NCI-H748 (cell line): ENCODE measurements around the gene EYA2.

Experiments
- DNase-seq: peaks from one replicate; lab custom pipeline; 2025; ENCODE audit not compliant: unreplicated experiment; lab: John Stamatoyannopoulos, UW

EYA2 gene

DNA sequence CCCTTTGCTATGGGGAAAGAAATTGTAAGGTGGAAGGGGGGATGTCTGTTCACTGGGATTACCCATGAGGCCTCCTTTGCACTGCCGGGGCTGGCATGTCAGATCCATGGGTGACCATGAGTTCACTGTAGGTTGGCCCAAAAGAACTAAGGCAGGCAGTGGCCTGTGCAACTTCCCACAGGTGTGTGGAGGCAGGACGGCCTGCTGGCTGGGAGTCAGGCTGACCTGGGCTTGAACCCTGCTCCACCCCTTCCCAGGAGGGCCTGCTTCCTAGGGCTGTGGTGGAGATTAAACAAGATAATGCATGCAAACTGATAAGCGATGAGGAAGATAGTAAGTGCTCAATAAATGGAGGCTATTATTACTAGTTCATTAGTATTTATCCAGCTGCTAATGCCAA lies 163.0 kb downstream of the EYA2 start:
- no peak for DNase-seq

DNA sequence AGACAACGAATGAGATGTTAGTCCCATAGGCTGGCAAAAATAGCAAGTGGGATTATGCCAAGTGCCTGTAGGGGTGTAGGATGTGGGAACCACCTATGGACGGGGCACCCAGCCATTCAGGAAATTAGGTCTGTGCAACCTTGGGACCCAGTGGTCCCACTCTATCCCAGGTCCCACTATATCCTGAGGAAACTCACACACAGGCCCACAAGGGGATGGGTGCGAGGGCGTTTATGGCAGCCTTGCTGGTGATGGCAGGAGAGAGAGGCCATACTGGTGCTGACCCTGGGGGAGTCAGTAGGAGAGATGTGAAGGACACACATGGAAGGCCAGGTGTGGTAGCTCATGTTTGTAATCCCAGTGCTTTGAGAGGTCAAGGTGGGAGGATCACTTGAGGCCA lies 163.6 kb downstream of the EYA2 start:
- no peak for DNase-seq

DNA sequence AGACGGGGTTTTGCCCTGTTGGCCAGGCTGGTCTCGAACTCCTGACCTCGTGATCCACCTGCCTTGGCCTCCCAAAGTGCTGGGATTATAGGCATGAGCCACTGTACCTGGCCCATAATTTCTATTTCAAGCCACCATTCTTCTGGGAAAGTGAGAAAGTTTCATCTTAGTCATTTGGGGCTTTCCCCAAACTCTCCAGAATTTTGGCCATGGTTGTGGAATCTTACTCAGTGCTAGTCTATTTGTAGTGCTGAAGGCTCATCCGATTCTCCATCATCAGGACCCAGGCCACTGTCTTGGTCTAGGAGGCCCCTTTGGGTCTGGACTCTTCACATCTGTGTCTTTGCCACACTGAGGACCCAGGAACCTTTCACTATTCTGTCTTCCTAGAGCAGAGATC lies 164.9 kb downstream of the EYA2 start:
- no peak for DNase-seq

DNA sequence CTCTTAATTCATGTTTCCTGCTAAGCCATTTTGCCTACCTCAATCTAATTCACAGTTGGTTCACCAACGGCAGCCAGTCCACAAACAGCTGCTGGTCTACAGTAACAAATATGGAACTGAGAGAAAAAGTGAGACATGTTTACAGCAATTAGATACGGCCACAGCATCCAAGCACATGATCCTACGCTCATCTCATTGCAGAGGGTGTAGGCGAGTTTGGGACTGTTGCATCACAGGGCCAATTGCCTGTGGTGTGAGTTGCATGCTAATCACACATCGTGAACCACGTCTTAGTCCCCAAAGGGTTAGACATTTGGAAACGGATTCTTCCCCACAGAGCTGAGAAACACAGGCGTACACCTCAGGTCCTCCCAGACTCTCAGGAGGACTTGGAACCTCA lies 166.9 kb downstream of the EYA2 start:
- DNase-seq: no peak

DNA sequence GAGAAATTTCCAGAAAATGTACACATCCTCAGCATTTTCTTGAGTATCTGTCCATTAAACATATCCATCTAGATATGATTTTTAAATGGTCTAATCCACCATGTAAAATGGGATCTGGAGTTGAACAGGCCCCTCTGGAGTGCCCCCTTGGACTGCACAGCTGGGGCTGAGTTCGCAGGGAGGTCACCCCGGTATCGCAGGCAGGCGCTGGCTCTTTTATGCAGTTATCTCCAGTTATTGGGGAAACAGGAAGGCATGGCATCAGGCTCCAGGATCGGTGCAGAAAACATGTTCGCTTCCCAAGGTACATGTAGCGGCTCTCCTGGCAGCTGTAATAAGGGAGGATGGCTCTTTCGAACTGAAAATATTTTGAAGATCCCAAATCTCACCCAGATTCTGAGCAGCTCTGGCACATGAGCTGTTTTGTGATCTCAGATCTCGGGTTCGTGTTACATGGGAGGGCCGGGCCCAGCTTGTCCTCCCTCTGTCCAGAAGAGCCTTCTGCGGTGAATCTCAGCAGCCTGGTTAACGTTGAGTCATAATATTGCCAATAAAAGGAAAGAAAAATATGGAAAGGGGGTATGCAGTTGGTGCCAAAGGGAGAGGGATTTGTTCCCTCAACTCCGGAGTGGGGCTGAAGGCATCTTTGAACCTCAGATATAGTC lies 167.7 kb downstream of the EYA2 start:
- no peak for DNase-seq

DNA sequence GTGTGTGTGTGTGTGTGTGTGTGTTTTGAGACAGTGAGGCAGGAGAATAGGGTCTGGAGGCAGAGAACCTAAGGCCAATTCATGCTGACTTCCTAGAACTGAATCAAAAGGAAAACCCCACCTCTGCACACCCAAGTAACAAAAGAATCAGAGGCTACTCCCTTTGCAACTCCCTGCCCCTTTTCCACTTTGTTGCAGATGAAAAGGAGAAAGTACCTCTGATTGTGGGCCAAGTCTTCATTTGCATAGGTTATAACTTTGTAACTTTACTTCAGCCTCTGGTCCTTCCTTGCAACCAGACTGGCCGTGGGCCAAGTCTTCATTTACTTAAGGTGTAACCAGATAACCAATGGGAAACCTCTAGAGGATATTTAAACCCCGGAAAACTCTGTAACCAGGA lies 168.8 kb downstream of the EYA2 start:
- DNase-seq: no peak

DNA sequence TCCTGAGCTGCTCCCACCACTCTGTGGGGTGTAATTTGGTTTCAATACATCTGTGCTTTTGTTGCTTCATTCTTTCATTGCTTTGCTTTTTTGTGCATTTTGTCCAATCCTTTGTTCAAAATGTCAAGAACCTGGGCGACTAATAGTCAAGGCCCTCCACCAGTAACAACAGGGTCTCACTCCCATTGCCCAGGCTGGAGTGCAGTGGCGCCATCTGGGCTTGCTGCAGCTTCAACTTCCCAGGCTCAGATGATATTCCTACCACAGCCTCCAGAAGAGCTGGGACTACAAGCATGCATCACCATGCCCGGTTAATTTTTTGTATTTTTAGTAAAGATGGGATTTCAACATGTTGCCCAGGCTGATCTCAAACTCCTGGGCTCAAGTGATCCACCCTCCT lies 169.2 kb downstream of the EYA2 start:
- DNase-seq: no peak

DNA sequence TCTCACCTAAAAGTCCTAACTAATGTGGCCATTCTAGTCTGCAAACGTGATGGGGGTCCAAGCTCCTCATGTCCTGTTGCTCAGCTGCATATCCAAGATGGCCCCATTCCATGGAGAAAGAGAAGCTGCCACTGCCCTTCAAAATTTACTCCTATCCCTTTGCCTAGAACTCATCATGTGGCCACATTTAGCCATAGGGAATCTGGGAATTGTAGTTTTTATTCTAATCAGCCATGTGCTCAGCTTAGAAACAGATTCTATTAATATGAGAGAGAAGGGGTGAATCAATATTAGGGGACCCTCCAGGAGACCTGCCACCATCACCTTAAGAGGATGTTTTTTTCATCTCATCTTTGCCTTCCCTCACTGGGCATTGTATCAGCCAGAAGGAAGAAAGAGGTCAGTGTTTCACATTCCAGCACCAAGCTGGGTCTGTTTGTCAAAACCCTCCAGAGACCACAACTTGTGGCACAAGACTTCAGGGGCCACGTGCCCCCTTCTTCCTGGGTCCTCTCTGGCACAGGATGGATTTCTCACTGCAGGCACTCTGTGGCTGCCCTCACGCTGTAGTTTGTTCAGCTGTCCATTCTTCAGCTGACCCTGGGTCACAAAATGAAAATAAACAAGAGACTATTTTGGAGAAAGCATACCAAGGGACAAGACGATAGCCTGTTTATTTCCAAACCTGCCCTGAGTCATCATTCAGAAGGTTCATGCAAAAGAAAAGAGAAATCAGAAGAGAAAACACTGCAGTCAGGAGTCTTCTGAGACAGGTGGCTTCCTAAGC lies 172.0 kb downstream of the EYA2 start:
- peak; percentile 6 for DNase-seq

DNA sequence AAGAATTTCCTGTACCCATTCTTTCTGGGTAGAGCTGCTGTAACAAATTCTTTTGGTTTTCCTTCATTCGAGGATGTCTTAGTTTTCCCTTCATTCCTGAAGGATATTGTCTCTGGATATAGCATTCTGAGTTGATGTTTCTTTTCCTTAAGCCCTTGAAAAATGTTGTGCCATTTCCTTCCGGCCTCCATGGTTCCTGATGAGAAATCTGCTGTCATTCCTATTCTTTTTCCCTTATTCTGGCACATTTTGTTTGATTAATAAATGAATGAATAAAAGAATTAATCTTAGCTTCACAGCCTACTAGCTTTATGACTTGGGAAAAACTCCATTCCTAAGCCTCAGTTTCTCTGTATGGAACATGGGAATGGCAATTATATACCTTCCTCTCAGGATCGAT lies 173.1 kb downstream of the EYA2 start:
- no peak for DNase-seq

DNA sequence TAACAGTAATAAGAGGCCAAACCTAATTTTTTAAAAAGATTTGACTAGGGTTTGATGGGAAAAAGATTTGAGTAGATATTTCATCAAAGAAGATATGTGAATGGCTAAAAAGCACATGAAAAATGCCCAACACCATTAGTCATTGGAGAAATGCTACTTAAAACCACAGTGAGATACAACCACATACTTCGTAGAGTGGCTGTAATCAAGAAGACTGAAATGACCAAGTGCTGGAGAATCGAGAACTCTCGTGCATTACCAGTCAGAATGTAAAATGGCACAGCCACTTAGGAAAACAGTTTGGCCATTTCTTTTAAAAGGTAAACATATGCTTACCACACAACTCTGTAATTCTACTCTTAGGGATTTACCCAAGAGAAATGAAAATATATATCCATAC lies 175.5 kb downstream of the EYA2 start:
- no peak for DNase-seq

DNA sequence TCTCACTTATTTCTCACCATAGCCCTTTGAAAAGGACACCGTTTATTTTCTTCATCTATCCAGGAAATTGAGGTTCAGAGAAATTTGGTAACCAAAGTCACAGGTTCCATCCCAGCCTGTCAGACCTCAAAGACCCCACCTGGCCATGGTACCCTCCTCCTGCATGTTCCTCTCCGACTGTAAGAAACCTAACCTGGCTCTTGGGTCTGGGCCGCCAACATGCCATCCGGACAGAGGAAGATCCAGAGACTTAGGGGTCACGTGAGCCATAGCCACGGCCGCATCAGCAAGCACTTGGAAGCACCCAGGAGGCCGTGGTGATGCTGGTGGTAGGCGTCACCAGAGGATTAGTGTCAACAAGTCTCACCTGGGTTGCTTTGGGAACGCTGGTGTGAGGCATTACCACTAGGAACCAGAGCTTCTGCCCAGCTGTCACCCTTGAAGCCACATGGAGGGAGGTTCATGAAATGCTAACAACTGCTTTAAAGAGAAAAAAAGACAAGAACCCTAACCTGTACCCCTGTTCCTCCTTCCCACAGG lies 177.1 kb downstream of the EYA2 start:
- DNase-seq: no peak

DNA sequence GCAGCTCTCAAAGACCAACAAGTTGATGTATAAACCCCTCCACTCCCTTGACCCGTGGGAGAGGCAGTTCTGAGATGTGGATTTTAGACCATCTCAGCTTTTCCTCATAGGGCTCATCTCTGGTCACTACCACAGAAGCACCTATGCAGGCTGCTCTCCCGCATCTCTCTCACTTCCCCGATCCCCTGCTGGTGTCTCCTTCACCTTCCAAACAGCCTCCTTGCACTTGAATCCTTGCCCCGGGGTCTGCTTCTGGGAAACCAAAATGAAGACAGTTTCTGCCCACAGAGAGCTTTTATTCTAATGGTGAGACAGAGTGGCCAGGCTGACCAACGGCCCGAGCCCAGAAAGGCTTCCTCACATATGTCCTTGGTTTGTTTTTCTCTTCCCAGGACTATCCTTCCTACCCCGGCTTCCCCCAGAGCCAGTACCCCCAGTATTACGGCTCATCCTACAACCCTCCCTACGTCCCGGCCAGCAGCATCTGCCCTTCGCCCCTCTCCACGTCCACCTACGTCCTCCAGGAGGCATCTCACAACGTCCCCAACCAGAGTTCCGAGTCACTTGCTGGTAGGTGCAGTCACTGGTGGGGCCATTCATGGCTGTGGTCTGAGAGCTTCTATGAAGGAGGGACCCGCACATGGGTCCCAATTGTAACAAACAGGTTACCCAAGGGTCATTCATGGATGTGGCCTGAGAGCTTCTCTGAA lies 179.3 kb downstream of the EYA2 start:
- no peak for DNase-seq

DNA sequence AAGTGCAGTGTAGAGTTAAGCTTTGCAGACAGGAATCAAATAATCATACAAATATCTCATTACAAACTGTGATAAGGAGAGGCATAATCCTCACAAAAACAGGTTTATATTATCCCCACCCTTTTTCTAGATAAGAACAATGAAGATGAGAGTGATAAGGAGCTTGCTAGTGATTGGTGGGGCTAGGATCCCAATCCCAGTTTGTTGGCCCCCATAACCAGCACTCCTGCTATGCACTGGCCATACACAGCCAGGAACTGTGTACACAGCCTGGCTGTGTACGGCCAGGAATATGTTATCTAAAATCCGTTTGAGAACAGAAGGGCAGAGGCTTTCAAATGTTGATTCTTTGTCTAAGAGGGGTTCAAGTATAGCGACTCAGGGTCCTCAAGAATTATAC lies 180.6 kb downstream of the EYA2 start:
- no peak for DNase-seq

DNA sequence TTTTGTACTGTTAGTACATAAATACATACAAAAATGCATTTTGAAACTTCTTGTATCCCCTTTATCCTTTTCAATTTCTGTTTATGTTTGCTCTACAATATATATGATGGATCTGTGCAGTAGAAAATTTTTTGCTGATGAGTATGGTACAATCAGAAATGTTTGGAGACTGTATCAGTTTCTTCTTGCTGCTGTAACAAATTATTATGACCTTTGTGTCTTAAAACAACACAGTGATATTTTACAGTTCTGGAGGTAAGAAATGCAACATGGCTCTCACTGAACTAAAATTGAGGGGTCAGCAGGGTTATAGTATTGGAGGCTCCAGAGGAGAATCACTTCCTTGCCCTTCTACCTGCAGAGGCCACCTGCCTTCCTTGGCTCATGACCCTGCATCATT lies 184.4 kb downstream of the EYA2 start:
- no peak for DNase-seq

DNA sequence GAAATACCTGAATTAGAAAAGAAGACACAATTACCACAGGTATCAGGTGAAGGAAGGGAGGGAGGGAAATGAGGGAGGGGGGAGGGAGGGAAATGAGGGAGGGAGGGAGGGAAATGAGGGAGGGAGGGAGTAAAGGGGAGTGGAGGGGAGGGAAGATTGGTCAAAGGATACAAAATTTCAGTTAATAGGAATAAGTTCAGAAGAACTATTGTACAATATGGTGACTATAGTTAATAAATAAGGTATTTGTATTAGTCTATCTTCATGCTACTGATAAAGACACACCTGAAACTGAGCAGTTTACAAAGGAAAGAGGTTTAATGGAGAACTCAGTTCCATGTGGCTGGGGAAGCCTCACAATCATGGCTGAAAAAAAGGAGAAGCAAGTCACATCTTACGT lies 185.7 kb downstream of the EYA2 start:
- no peak for DNase-seq

DNA sequence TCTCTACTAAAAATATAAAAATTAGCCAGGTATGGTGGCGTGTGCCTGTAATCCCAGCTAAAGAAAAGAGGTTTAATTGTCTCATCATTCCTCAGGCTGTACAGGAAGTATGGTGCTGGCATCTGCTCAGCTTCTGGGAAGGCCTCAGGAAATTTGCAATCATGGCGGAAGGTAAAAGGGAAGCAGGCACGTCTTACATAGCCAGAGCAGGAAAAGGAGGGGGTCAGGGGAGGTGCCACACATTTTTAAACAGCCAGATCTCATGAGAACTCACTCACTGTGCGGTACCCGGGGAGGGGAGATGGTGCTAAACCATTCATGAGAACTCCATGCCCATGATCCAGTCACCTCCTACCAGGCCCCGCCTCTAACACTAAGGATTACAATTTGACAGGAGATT lies 191.7 kb downstream of the EYA2 start:
- no peak for DNase-seq

DNA sequence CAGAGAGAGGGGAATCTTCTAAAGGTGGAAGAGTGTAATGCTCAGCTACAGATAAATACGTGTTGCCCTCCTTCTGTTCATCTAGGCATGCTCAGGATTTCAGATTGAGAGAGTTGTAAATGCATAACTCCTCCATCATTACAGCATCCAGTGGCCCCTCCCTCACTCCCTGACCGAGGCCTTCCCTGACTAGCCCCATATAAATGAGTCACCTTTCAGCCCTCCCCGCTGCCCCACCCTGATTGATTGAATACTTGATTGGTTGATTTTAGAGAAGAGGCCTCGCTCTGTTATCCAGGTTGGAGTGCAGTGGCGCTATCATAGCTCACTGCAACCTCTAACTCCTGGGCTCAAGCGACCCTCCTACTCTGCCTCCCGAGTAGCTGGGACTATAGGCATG lies 193.7 kb downstream of the EYA2 start:
- no peak for DNase-seq

DNA sequence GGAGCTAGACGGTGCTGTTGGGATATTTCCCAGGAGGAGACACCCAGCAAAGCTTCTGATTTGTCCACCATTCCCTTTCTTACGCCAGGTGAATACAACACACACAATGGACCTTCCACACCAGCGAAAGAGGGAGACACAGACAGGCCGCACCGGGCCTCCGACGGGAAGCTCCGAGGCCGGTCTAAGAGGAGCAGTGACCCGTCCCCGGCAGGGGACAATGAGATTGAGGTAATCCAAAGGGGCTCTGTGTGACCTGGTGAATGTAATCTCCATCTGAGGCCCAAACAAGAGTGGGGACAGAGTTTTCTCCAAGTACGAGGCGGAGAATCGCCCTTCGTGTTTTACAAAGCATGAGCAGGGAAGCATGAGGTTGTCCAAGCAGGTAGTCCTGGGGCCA lies 194.5 kb downstream of the EYA2 start:
- no peak for DNase-seq

DNA sequence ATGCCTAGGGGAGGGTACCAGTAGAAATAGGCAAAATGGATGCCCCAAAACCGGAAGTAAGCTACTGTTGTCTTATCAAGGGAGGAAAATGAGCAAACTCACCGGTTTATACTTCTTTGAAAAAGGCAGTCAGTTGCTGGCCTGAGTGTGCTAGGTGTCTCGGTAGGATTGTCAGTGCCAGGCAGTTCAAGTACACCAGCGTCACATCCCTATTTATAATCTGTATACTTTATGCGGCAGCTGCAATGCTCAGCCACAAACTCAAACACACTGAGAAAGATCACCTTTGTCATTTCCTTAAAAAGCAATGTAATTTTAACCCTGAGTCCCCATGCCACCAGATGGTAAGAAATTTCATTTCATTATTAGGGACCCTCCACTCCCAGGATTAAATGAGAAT lies 196.2 kb downstream of the EYA2 start:
- no peak for DNase-seq

DNA sequence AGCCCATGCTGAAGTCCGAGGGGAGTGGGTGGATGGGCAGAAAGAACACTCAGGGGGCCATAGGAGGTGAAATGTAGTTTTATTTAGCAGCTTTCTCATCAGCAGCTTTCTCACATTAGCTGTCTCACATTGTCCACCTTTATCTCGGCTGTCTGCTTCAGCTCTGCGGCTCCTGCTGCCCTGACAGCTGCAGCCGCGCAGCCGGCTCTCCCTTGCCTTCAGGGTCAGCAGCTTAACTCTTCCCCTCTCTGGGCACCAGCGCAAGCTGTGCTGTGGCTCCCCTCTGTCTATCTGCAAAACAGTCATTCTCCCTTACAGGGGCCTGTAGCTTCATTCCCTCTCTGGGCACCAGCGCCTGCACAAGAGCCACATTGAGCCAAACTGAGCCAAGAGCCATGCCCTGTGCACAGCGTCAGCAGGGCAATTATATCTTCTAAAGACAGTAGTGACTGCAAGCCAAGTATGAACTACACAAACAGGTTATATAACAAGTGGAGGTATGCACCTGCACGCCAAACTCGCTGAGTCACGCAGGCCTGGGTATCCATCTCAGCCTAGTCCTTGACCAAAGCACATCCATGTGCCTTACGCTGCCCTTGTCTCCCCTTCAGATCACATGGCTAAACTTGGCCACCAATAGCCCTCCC lies 198.8 kb downstream of the EYA2 start:
- no peak for DNase-seq

DNA sequence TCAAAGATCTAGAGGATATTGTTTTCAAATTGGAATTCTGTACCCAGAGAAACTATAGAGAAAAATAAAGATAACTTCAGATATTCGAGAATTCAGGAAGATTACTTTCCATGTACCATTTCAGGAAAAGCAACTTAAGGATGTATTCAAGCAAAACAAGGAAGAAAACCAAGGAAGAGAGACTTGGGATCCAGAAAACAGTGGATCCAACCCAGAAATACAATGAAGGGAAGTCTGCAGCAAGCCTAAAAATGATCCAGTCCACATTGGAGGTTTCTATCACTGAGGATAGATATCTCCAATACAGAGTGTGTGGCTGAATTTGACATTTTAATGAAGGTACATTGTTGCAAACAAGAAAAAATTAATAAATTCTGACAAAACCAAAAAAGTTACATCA lies 201.0 kb downstream of the EYA2 start:
- no peak for DNase-seq
